Measurements from ENCODE around the gene TUT7. TPM values are rescaled to one million over a fixed set of nuclear protein-coding genes. Genes with fewer than 3 reads are reported as not detected.

The TUT7 gene
- 10 to 100 TPM; 36.4 to 65.1 (median 57.4) TPM for total RNA-seq

GRCh38 chr9:86354011-86354817 is at the start of gene TUT7:
Gene TUT7 (minus strand): TSS chr9:86354410. CDS start chr9:86353199, 1,211 bp downstream.
- no peak for TF ChIP-seq CTCF (IDR thresholded peaks at IDR 0.05; ENCODE audit: low read depth)

GRCh38 chr9:86402591-86402990 is 48.4 kb upstream of the TUT7 start:
- no peak for TF ChIP-seq CTCF (IDR thresholded peaks at IDR 0.05; ENCODE audit: low read depth)

GRCh38 chr9:86396412-86396811 is 42.2 kb upstream of the TUT7 start:
- TF ChIP-seq CTCF (IDR thresholded peaks at IDR 0.05; ENCODE audit: low read depth) = no peak

GRCh38 chr9:86389628-86390027 is 35.4 kb upstream of the TUT7 start:
- TF ChIP-seq CTCF (IDR thresholded peaks at IDR 0.05; ENCODE audit: low read depth) = no peak

GRCh38 chr9:86387376-86387775 is 33.2 kb upstream of the TUT7 start:
- no peak for TF ChIP-seq CTCF (IDR thresholded peaks at IDR 0.05; ENCODE audit: low read depth)

- no peak for TF ChIP-seq CTCF (IDR thresholded peaks at IDR 0.05; ENCODE audit: low read depth)
Measured at GRCh38 chr9:86376016-86376415, 21.8 kb upstream of the TUT7 start.

GRCh38 chr9:86369810-86370209 is 15.6 kb upstream of the TUT7 start:
- TF ChIP-seq CTCF (IDR thresholded peaks at IDR 0.05; ENCODE audit: low read depth) = no peak
